HFFc6 (cell line): Measurements from ENCODE around the gene ST14. TPM values are rescaled to one million over a fixed set of nuclear protein-coding genes. Genes with fewer than 3 reads are reported as not detected.

Experiments
- DNase-seq: peaks from one replicate; pipeline ENCODE4 v3.0.0-alpha.2; 2018
- H3K27ac Mint-ChIP-seq: 2 replicates; pipeline ENCODE4 v1.8.0; 2020; ENCODE audit warnings: mild to moderate bottlenecking, mixed read lengths
- H3K27me3 Mint-ChIP-seq: 2 replicates; pipeline ENCODE4 v1.8.0; 2021; ENCODE audit warnings: mild to moderate bottlenecking, moderate library complexity, mixed read lengths; ENCODE audit not compliant: insufficient read depth
- H3K36me3 Mint-ChIP-seq: 2 replicates; pipeline ENCODE4 v1.8.0; 2021; ENCODE audit warnings: low read depth, mixed read lengths
- H3K4me1 Mint-ChIP-seq: 2 replicates; pipeline ENCODE4 v1.8.0; 2020; ENCODE audit warnings: low read depth, mixed read lengths
- H3K4me3 Mint-ChIP-seq: 2 replicates; pipeline ENCODE4 v1.8.0; 2020; ENCODE audit warnings: mild to moderate bottlenecking, moderate library complexity, mixed read lengths
- H3K9me3 Mint-ChIP-seq: 2 replicates; pipeline ENCODE4 v1.8.0; 2020; ENCODE audit warnings: mild to moderate bottlenecking, mixed read lengths
- CTCF ChIP-seq: fragments of 200-600 bp; sonication (generic); IDR thresholded peaks from 2 replicates; pipeline ENCODE4 v1.5.0; 2021; ENCODE audit warnings: antibody characterized with exemption, mild to moderate bottlenecking
- total RNA-seq, 6 experiments: library from RNA; stranded (reverse); fragmentation: NEBNext Ultra II Directional; extraction: Animal tissue kit (Norgen Biotek cat#: 25700); gene quantifications; 2 replicates in 1 of 6; 3 replicates in 5 of 6; pipeline ENCODE4 v1.2.3, GENCODE V29; 2021

ST14 gene
- total RNA-seq, 6 experiments from 2014 or later: not detected

GRCh38 chr11:130127509-130127908 is 32.1 kb upstream of the ST14 start:
- no peak overlapping the region for H3K27ac Mint-ChIP-seq

GRCh38 chr11:130128626-130129025 is 31.0 kb upstream of the ST14 start:
- H3K27me3 Mint-ChIP-seq: peaks cover 5% of the 10 kb centered on the region
- no peak overlapping the region for H3K4me3 Mint-ChIP-seq
- peaks cover 13% of the 10 kb centered on the region for H3K4me1 Mint-ChIP-seq
- H3K9me3 Mint-ChIP-seq: no peaks in the 10 kb centered on the region
- TF ChIP-seq CTCF: no peak
- DNase-seq: no peak
- no peak overlapping the region for H3K27ac Mint-ChIP-seq
- H3K36me3 Mint-ChIP-seq: peaks cover 37% of the 10 kb centered on the region

More at GRCh38 chr11:130127509-130127908, 32.1 kb upstream of the ST14 start:
- Mint-ChIP-seq H3K4me1 (peaks cover 24% of the 10 kb centered on the region), H3K27me3 (peaks cover 6% of the 10 kb centered on the region), H3K4me3 (no peak overlapping the region), H3K36me3 (peaks cover 44% of the 10 kb centered on the region), H3K9me3 (no peaks in the 10 kb centered on the region)
- TF ChIP-seq CTCF: no peak
- DNase-seq: no peak

GRCh38 chr11:130129922-130130321 is 29.7 kb upstream of the ST14 start:
- Mint-ChIP-seq H3K27me3 (peaks cover 2% of the 10 kb centered on the region; the same call in 1 of the 2 replicates), H3K9me3 (no peaks in the 10 kb centered on the region)

GRCh38 chr11:130131961-130132850 is 27.4 kb upstream of the ST14 start:
- no peak overlapping the region; the same call in 1 of the 2 replicates for H3K27ac Mint-ChIP-seq
- peaks cover 53% of the 10 kb centered on the region for H3K36me3 Mint-ChIP-seq
- peak; percentile 87 for TF ChIP-seq CTCF
- H3K4me1 Mint-ChIP-seq: no peaks in the 10 kb centered on the region
- H3K4me3 Mint-ChIP-seq: no peak overlapping the region
- DNase-seq: peak; percentile 67
- no peaks in the 10 kb centered on the region for H3K9me3 Mint-ChIP-seq
- peaks cover 4% of the 10 kb centered on the region; the same call in 1 of the 2 replicates for H3K27me3 Mint-ChIP-seq

More at GRCh38 chr11:130129922-130130321, 29.7 kb upstream of the ST14 start:
- TF ChIP-seq CTCF: no peak
- peaks cover 38% of the 10 kb centered on the region for H3K36me3 Mint-ChIP-seq
- H3K4me3 Mint-ChIP-seq: no peak overlapping the region
- no peak overlapping the region for H3K27ac Mint-ChIP-seq
- DNase-seq: no peak
- no peaks in the 10 kb centered on the region for H3K4me1 Mint-ChIP-seq

GRCh38 chr11:130133716-130134115 is 25.9 kb upstream of the ST14 start:
- no peak for DNase-seq
- Mint-ChIP-seq H3K9me3 (no peaks in the 10 kb centered on the region), H3K36me3 (peaks cover 59% of the 10 kb centered on the region), H3K4me1 (no peaks in the 10 kb centered on the region), H3K4me3 (no peak overlapping the region), H3K27ac (no peak overlapping the region), H3K27me3 (peaks cover 4% of the 10 kb centered on the region; the same call in 1 of the 2 replicates)
- TF ChIP-seq CTCF: no peak
